Central memory CD8-positive, alpha-beta T cell (primary cell): ENCODE data around the gene SBF2.
"Not testable (repeated sequence)": the region's sequence is repeated elsewhere in the genome, so short reads cannot be mapped to it uniquely, and the experiment has no call there.

Source experiments
- ATAC-seq: fragments of 150-1000 bp; cut with Tn5 transposase; replicated peaks from 2 replicates; pipeline ENCODE4 v1.10.0; 2022; ENCODE audit warnings: mild to moderate bottlenecking, moderate FRiP score, moderate number of reproducible peaks; ENCODE audit not compliant: poor library complexity, severe bottlenecking; ENCODE audit errors: extremely low read depth
- DNase-seq, 2 donors: peaks; one replicate each; pipeline ENCODE4 v3.0.0; 2021; ENCODE audit warnings: low spot score in 2 of 2
- H3K27ac Mint-ChIP-seq: one replicate; pipeline ENCODE4 v1.8.0; 2022; ENCODE audit warnings: low read depth, mild to moderate bottlenecking, moderate library complexity, mixed read lengths
- H3K27me3 Mint-ChIP-seq: one replicate; pipeline ENCODE4 v1.8.0; 2022; ENCODE audit warnings: mixed read lengths
- H3K36me3 Mint-ChIP-seq: one replicate; pipeline ENCODE4 v1.8.0; 2022; ENCODE audit warnings: mild to moderate bottlenecking, moderate library complexity, mixed read lengths; ENCODE audit not compliant: insufficient read depth
- H3K4me1 Mint-ChIP-seq: one replicate; pipeline ENCODE4 v1.8.0; 2022; ENCODE audit warnings: mixed read lengths
- H3K4me3 Mint-ChIP-seq: one replicate; pipeline ENCODE4 v1.8.0; 2022; ENCODE audit warnings: mild to moderate bottlenecking, moderate library complexity, mixed read lengths
- H3K9me3 Mint-ChIP-seq: one replicate; pipeline ENCODE4 v1.8.0; 2022; ENCODE audit warnings: mixed read lengths

Gene SBF2

DNA sequence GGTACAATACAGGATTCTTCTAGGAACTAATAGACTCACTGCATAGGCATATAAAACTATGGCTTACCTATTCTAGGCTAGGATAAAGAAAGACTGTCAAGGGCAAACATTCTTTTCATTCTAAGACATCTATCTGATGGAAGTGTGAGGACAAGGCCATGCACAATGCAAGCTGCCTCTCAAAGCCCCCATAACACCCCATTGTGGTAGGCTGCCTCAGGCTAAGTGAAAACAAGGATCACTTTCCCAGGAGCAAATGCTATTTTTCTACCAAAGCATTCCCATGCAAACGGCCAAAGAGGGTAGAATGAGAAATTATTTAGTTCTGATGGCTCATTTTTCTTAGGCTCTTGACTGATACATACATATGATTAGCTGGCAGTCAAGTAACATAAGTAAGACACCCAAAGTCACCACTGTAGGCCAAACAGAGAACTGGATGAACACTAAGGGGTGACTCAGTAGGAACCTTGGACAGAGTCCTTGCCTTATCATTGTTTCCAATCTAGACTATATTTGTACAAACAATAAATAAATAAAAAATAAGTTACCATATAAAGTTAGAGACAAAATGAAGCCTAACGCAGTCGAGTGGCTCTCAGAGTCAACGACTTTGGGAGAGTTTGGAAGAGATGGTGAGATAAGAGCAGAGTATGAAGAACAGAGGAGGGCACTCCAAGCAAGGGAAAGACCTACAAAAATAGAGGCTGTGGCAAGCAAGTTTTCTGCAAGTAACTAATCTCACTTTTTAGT lies 303.6 kb downstream of the SBF2 start:
- no peaks in the 10 kb centered on the region for H3K9me3 Mint-ChIP-seq
- no peaks in the 10 kb centered on the region for H3K36me3 Mint-ChIP-seq
- H3K27me3 Mint-ChIP-seq, result no peaks in the 10 kb centered on the region
- H3K27ac Mint-ChIP-seq, result no peak overlapping the region
- ATAC-seq, result no peak
- no peak for DNase-seq
- H3K4me1 Mint-ChIP-seq, result peaks cover 6% of the 10 kb centered on the region
- no peak overlapping the region for H3K4me3 Mint-ChIP-seq

DNA sequence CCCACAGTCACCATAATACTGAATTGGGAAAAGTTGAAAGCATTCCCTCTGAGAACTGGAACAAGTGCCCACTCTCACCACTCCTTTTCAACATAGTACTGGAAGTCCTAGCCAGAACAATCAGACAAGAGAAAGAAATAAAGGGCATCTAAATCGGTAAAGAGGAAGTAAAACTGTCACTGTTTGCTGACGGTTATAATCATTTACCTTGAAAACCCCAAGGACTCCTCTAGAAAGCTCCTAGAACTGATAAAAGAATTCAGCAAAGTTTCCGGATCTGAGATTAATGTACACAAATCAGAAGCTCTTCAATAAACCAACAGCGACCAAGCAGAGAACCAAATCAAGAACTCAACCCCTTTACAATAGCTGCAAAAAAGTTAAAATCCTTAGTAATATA lies 306.7 kb downstream of the SBF2 start:
- not testable (repeated sequence) for H3K27me3 Mint-ChIP-seq, H3K4me3 Mint-ChIP-seq

DNA sequence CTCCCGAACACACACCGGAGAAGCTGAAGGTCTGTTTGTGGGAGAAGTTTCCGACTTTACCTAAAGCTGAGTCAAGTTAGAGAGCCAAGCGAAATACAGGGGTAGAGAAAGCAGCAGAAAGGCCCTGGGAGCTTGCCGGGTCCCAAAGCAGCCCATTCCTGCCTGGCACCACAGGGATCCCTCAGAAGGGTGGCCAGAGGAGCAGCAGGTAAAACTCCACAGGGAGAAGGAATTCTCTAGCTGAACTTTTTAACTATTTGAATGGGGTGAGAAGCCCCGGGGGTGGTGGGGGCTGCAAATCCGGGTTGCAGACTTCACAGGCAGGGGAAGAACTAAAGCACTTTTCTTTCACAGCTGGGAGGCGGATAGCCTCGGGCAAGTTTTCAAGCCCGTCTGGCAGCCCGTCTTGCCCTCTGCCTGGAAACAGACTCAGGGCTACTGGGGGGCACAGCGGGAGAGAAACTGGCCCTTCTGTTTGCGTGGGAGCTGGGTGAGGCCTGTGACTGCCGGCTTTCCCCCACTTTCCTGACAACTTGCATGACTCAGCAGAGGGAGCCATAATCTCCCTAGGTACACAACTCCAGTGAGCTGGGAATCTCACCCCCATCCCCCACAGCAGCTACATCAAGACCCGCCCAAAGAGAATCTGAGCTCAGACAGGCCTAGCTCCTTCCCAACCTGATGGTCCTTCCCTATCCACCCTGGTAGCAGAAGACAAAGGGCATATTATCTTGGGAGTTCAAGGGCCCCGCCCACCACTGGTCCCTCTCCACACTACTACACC lies 311.0 kb downstream of the SBF2 start:
- Mint-ChIP-seq H3K4me3 (no peak overlapping the region), H3K27ac (no peak overlapping the region), H3K9me3 (no peaks in the 10 kb centered on the region), H3K27me3 (no peaks in the 10 kb centered on the region), H3K36me3 (no peaks in the 10 kb centered on the region), H3K4me1 (peaks cover 6% of the 10 kb centered on the region)
- DNase-seq (no peak), ATAC-seq (no peak)

More for the DNA sequence above, 306.7 kb downstream of the SBF2 start:
- H3K4me1 Mint-ChIP-seq, H3K27ac Mint-ChIP-seq, H3K36me3 Mint-ChIP-seq, H3K9me3 Mint-ChIP-seq, ATAC-seq, DNase-seq: not testable (repeated sequence)

DNA sequence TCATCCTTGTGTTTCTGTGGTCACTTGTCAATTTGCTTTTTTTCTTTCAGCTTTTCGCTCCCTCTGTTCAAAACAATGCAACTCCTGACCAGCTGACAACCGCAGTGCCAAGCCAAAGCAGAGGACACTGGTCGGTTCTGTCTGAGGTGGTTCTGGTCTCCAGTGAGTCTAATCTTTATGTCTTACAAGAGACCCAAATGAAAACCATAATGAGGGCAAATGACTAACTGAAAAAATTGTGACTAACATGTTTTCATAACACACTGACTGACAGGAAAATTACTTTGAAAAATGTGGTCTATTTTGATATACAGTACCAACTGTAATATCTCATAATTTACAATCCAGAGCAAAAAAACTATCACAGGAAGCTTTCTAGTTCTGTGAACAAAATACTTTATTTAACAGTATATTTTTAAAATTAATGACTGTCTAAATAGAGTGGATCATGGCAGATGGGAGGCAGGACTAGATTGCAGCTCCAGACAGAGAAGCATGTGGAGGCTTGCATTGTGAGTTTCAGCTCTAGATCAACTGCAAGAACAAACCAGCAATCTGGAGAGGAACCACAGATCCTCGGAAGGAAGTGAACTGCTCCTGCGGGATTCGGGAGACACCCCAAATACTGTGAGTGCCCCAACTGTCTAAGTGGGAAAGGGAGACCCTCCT lies 311.8 kb downstream of the SBF2 start:
- H3K4me1 Mint-ChIP-seq, result peaks cover 6% of the 10 kb centered on the region
- no peak overlapping the region for H3K4me3 Mint-ChIP-seq
- DNase-seq, result no peak
- H3K36me3 Mint-ChIP-seq, result no peaks in the 10 kb centered on the region
- no peaks in the 10 kb centered on the region for H3K27me3 Mint-ChIP-seq
- no peaks in the 10 kb centered on the region for H3K9me3 Mint-ChIP-seq
- no peak for ATAC-seq
- no peak overlapping the region for H3K27ac Mint-ChIP-seq

DNA sequence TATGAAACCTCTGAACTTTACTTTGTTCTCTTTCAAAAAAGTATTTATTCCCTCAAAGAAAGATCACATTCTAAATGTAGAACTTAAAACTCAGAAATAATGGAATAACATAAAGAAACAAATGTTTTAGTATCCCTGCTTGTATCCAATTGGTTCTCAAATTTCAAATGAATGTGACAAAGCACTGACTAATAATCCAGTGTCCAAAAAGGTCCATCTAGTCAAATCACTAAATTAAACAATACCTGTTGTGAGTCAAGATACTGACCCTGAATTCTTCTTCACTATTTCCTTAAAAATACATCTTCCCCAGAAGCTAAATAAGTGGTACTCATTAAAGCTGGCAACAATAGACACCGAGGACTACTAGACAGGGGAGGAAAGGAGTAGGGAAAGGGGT lies 313.1 kb downstream of the SBF2 start:
- ATAC-seq, result no peak
- no peaks in the 10 kb centered on the region for H3K27me3 Mint-ChIP-seq
- no peak overlapping the region for H3K27ac Mint-ChIP-seq
- no peak overlapping the region for H3K4me3 Mint-ChIP-seq
- H3K36me3 Mint-ChIP-seq, result no peaks in the 10 kb centered on the region
- H3K9me3 Mint-ChIP-seq, result no peaks in the 10 kb centered on the region
- H3K4me1 Mint-ChIP-seq, result no peaks in the 10 kb centered on the region
- DNase-seq, result no peak

DNA sequence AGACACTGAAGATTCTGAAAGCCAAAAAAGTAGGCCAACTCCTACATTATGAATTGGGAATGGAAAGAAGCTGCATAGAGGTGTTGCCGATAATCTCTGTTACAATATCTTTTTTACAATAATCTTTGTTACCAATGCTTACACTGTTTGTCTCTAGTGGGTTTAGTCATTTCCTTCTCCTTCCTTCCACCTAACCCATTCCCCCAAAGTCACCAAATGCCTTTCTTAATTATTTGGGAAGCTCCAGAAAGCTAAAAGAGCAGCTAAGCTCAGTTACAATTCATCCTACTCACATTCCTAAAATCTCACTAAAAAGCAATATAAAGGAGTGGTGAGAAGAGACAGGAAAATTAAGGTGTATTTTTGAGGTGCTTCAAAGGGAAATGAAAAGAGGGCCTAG lies 316.5 kb downstream of the SBF2 start:
- Mint-ChIP-seq H3K4me3 (no peak overlapping the region), H3K4me1 (no peaks in the 10 kb centered on the region), H3K27ac (no peak overlapping the region), H3K27me3 (no peaks in the 10 kb centered on the region), H3K36me3 (no peaks in the 10 kb centered on the region), H3K9me3 (no peaks in the 10 kb centered on the region)
- no peak for ATAC-seq
- DNase-seq, result no peak

DNA sequence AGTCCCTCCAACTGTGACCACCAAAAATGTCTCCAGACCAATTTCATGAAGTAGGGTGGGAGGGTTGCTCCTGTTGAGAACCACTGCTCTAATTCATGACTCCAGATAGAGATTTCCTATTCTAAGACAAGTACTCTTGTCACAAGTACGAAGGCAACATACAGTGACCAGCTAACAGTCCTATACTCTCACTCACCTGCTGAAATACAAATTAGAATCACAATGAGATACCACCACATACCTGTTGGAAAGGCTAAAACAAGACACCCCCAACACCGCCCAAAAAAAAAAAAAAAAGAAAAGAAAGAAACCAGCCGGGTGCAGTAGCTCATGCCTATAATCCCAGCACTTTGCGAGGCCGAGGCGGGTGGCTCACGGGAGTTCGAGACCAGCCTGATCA lies 319.6 kb downstream of the SBF2 start:
- Mint-ChIP-seq H3K36me3 (no peaks in the 10 kb centered on the region), H3K4me1 (no peaks in the 10 kb centered on the region), H3K9me3 (no peaks in the 10 kb centered on the region), H3K27me3 (no peaks in the 10 kb centered on the region), H3K27ac (no peak overlapping the region), H3K4me3 (no peak overlapping the region)
- ATAC-seq (no peak), DNase-seq (no peak)

DNA sequence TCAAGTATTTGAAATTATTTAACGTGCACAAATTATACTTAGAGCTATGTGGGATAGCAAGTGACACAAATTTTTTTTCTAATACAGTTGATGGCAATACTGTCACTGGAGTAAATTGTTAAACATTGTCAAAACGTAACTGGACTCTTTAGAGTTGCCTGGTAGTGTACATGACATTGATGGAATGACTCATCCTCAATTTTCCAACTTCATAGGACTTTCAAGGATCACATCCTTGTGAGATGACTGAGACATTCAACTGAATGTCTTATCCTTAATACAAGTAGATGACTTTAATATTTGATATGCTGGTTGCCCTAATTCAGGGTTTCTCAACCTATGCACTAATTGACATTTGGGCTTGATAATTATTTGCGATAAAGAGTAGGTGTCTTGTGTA lies 320.1 kb downstream of the SBF2 start:
- Mint-ChIP-seq H3K9me3 (no peaks in the 10 kb centered on the region), H3K27ac (no peak overlapping the region), H3K4me3 (no peak overlapping the region), H3K4me1 (no peaks in the 10 kb centered on the region), H3K36me3 (no peaks in the 10 kb centered on the region), H3K27me3 (no peaks in the 10 kb centered on the region)
- no peak for ATAC-seq
- DNase-seq, result no peak

DNA sequence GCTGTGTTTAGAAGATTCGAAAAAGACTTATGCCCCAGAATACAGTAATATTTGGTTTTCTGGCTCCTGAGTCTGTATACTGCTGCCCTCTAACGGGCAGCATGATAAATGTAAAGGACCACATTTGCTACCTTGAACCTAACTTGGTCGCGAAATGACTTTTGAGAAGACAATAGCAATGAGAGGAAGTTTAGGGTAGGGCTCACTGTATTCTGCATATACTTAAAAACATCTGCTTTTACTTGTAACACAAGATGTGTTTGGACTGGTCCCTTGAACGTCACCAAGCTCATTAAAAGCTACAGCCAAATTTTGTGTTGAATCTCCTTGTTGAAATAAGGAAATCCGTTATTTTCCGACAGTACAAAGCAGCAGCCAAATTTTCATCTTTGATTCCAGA lies 321.0 kb downstream of the SBF2 start:
- H3K9me3 Mint-ChIP-seq, result no peaks in the 10 kb centered on the region
- H3K36me3 Mint-ChIP-seq, result no peaks in the 10 kb centered on the region
- H3K27ac Mint-ChIP-seq, result no peak overlapping the region
- H3K27me3 Mint-ChIP-seq, result no peaks in the 10 kb centered on the region
- ATAC-seq, result no peak
- DNase-seq, result no peak
- H3K4me3 Mint-ChIP-seq, result no peak overlapping the region
- H3K4me1 Mint-ChIP-seq, result no peaks in the 10 kb centered on the region

DNA sequence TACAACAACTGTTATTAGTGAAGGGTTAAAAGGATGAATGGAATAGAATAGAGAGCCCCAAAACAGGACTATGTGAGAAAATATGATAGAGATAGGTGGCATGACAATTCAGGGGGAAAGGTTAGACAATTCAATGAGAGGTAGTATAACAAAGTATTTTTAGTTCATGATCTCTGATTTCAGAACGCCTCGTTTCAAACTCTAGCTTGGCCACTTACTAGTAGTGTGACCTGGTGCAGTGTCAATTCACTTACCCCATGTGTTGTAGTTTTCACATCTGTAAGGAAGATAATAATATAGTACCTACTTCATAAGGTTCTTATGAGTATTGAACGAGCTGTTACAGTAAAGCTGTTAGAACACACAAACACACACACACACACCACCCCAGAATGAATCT lies 322.1 kb downstream of the SBF2 start:
- ATAC-seq (no peak), DNase-seq (no peak)
- Mint-ChIP-seq H3K27ac (no peak overlapping the region), H3K36me3 (no peaks in the 10 kb centered on the region), H3K4me1 (no peaks in the 10 kb centered on the region), H3K27me3 (no peaks in the 10 kb centered on the region), H3K9me3 (no peaks in the 10 kb centered on the region), H3K4me3 (no peak overlapping the region)

DNA sequence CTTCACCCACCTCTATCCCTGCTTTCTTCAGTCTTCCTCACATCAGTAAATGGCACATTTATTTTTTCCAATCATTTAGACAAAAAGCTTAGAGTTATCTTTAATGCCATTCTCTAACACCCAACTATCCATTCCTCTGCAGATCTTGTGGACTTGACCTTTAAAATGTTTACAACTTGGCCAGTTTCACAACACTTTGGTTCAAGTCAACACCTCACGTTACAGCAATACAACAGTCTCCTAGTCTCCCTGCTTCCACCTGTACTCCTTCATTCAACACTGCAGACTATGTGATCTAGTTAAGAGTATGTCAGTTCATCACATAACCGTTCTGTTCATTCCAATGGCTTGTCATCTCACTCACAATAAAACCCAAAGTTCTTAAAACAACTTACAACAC lies 325.0 kb downstream of the SBF2 start:
- H3K4me1 Mint-ChIP-seq, result no peaks in the 10 kb centered on the region
- ATAC-seq, result no peak
- no peaks in the 10 kb centered on the region for H3K27me3 Mint-ChIP-seq
- no peak for DNase-seq
- H3K4me3 Mint-ChIP-seq, result no peak overlapping the region
- H3K27ac Mint-ChIP-seq, result no peak overlapping the region
- peaks cover 3% of the 10 kb centered on the region for H3K36me3 Mint-ChIP-seq
- no peaks in the 10 kb centered on the region for H3K9me3 Mint-ChIP-seq

DNA sequence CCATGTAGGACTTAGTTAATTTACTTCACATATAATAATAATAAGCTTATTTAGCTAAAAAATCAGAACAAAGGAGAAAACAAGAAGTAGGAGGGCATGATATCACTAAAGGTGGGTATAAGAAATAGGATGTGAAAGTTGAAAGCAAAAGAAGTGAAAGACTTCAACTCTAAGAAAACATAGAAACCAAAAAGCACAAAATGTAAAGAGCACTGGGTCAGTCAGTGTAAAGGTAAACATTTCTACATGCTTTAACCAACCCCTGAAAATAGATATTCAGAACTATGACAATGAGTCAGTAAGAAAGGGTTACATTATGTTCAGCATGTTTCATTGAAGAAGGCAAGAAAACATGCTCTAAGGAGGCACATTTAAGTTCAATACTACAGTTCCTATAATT lies 331.3 kb downstream of the SBF2 start:
- Mint-ChIP-seq H3K36me3 (peaks cover 5% of the 10 kb centered on the region), H3K4me3 (no peak overlapping the region), H3K27ac (no peak overlapping the region), H3K9me3 (no peaks in the 10 kb centered on the region), H3K4me1 (no peaks in the 10 kb centered on the region), H3K27me3 (no peaks in the 10 kb centered on the region)
- DNase-seq (no peak), ATAC-seq (no peak)

DNA sequence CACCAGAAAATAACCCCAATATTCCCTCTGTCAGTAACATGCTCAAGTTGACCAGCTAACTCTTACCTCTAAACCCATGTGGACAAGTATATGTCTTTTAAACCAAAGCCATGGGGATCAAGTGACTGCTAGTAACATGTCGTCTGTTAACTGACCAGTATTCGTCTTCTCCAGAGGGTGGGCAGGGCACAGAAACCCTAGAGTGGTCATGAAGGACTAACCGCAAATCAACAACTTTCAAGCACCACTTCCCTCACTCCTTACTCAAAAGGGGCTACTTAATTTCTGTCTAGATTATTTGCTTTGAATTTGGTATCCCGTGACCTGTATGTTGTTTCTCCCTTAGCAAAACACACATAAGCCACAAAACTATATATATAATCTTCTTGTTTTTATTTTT lies 336.9 kb downstream of the SBF2 start:
- ATAC-seq, result no peak
- DNase-seq, result no peak
- no peaks in the 10 kb centered on the region for H3K9me3 Mint-ChIP-seq
- no peaks in the 10 kb centered on the region for H3K4me1 Mint-ChIP-seq
- H3K27me3 Mint-ChIP-seq, result no peaks in the 10 kb centered on the region
- H3K4me3 Mint-ChIP-seq, result no peak overlapping the region
- H3K27ac Mint-ChIP-seq, result no peak overlapping the region
- no peaks in the 10 kb centered on the region for H3K36me3 Mint-ChIP-seq
